HG02943 (cell line): ENCODE data around the gene KCTD5.

Experiments used
- ATAC-seq: cut with Tn5 transposase; IDR thresholded peaks from one replicate; pipeline ENCODE4 v1.9.1; 2021; ENCODE audit warnings: mild to moderate bottlenecking, low read depth, moderate library complexity; ENCODE audit not compliant: unreplicated experiment

Gene KCTD5

GRCh38 chr16:2708290-2708639, 25.9 kb downstream of the KCTD5 start:
- ATAC-seq, result no peak

- ATAC-seq, result no peak
These were observed 26.7 kb downstream of the KCTD5 start for GRCh38 chr16:2708955-2709587.

- ATAC-seq, result no peak
These were observed 27.3 kb downstream of the KCTD5 start for GRCh38 chr16:2709588-2709984.

- ATAC-seq, result no peak
These were observed 27.8 kb downstream of the KCTD5 start for GRCh38 chr16:2710021-2710710.

GRCh38 chr16:2710711-2711231, 28.4 kb downstream of the KCTD5 start:
- no peak for ATAC-seq

- ATAC-seq, result no peak
These were observed 29.2 kb downstream of the KCTD5 start for GRCh38 chr16:2711370-2712062.

GRCh38 chr16:2712063-2712441, 29.7 kb downstream of the KCTD5 start:
- no peak for ATAC-seq

- ATAC-seq, result no peak
These were observed 30.2 kb downstream of the KCTD5 start for GRCh38 chr16:2712546-2712945.

- no peak for ATAC-seq
These were observed 31.2 kb downstream of the KCTD5 start for GRCh38 chr16:2713523-2713922.

GRCh38 chr16:2713985-2714774, 31.9 kb downstream of the KCTD5 start:
- ATAC-seq, result no peak

GRCh38 chr16:2715064-2715463, 32.7 kb downstream of the KCTD5 start:
- no peak for ATAC-seq

- no peak for ATAC-seq
These were observed 33.2 kb downstream of the KCTD5 start for GRCh38 chr16:2715519-2715918.

GRCh38 chr16:2715966-2716885, 33.9 kb downstream of the KCTD5 start:
- no peak for ATAC-seq

GRCh38 chr16:2716948-2717347, 34.6 kb downstream of the KCTD5 start:
- ATAC-seq, result no peak

GRCh38 chr16:2717383-2718263, 35.3 kb downstream of the KCTD5 start:
- no peak for ATAC-seq

- no peak for ATAC-seq
These were observed 37.2 kb downstream of the KCTD5 start for GRCh38 chr16:2719328-2720063.

GRCh38 chr16:2720064-2720457, 37.7 kb downstream of the KCTD5 start, which contains the start of gene PRSS27:
Gene PRSS27, minus strand, starts transcription at chr16:2720224. Its CDS starts 64 bp downstream, at chr16:2720160.
- ATAC-seq, result no peak
